Tibial nerve (tissue), 3 donors: ENCODE data around the gene LBHD2.
"Not testable (repeated sequence)": the region's sequence is repeated elsewhere in the genome, so short reads cannot be mapped to it uniquely, and the experiment has no call there.

Experiments used
- CTCF ChIP-seq, 5 experiments: fragments of 200-600 bp in 3 of 5; fragments of 450-650 bp in 2 of 5; sonication (generic) in 3 of 5; IDR thresholded peaks; one replicate each; pipeline ENCODE4 v1.5.1; 2016 to 2019; ENCODE audit warnings: antibody characterized with exemption in 5 of 5, mild to moderate bottlenecking in 3 of 5, moderate library complexity in 2 of 5
- POLR2A ChIP-seq, 2 donors: fragments of 450-650 bp; IDR thresholded peaks; one replicate each; pipeline ENCODE4 v1.6.1; 2017; ENCODE audit warnings: antibody characterized with exemption in 2 of 2, mild to moderate bottlenecking in 2 of 2, moderate library complexity in 2 of 2

DNA sequence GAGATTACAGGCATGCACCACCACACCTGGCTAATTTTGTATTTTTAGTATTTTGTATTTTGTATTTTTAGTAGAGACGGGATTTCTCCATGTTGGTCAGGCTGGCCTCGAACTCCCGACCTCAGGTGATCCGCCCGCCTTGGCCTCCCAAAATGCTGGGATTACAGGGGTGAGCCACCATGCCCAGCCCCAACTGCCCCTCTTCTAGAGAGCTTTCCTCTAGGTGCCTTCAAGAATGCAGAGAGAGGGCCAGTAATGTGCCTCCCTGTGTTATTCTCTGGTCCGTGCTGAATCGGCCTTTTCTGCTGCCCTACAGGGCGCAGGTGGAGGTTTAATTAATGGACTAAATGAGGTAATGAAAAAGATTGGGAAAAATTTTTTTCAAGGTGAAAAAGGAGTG lies 35.5 kb downstream of the LBHD2 start:
- not testable (repeated sequence) for TF ChIP-seq CTCF, POLR2A (IDR thresholded peaks at IDR 0.05)
